Bronchial epithelial cell (primary cell): ENCODE results near the gene ATL1. TPM values are rescaled to one million over a fixed set of nuclear protein-coding genes. Genes with fewer than 3 reads are reported as not detected.
A peak's percentile ranks its signal among the peaks of the same experiment; 100 is the strongest.

Experiments
- DNase-seq: peaks from one replicate; pipeline ENCODE4 v3.0.0-alpha.2; 2010; ENCODE audit warnings: low read depth
- FAIRE-seq: peaks from 2 replicates; lab custom pipeline; 2011; peaks lifted over from hg19 to GRCh38; lab: Jason Lieb, UNC
- H3K27me3 ChIP-seq: 2 replicates; pipeline ENCODE4 v1.5.1; 2011; ENCODE audit warnings: low read length; ENCODE audit not compliant: control insufficient read depth, insufficient read depth
- H3K36me3 ChIP-seq: 2 replicates; pipeline ENCODE4 v1.5.1; 2011; ENCODE audit warnings: low read length; ENCODE audit not compliant: control insufficient read depth, insufficient read depth
- H3K4me3 ChIP-seq: 2 replicates; pipeline ENCODE4 v1.5.1; 2011; ENCODE audit warnings: mild to moderate bottlenecking, low read depth, low read length, control low read depth
- total RNA-seq: library from RNA; depleted of rRNA; stranded (reverse); fragments of >200 nt; gene quantifications from 2 replicates; pipeline ENCODE4 v1.2.1, GENCODE V29; 2014
- TF ChIP-seq, protein P1 (sequence below): IDR thresholded peaks from 2 replicates; pipeline ENCODE4 v1.5.1; 2011; ENCODE audit warnings: mild to moderate bottlenecking, moderate library complexity, low read length, control low read depth, inconsistent platforms; ENCODE audit not compliant: insufficient read depth, severe bottlenecking

ATL1 gene
- total RNA-seq, 1 donor from 2014 or later, result 0.79 TPM

- Histone ChIP-seq H3K36me3 (no peaks in the 10 kb centered on the region), H3K4me3 (no peak overlapping the region), H3K27me3 (no peaks in the 10 kb centered on the region)
- FAIRE-seq, result no peak
- TF ChIP-seq, protein P1, sequence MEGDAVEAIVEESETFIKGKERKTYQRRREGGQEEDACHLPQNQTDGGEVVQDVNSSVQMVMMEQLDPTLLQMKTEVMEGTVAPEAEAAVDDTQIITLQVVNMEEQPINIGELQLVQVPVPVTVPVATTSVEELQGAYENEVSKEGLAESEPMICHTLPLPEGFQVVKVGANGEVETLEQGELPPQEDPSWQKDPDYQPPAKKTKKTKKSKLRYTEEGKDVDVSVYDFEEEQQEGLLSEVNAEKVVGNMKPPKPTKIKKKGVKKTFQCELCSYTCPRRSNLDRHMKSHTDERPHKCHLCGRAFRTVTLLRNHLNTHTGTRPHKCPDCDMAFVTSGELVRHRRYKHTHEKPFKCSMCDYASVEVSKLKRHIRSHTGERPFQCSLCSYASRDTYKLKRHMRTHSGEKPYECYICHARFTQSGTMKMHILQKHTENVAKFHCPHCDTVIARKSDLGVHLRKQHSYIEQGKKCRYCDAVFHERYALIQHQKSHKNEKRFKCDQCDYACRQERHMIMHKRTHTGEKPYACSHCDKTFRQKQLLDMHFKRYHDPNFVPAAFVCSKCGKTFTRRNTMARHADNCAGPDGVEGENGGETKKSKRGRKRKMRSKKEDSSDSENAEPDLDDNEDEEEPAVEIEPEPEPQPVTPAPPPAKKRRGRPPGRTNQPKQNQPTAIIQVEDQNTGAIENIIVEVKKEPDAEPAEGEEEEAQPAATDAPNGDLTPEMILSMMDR, result no peak
- peak; percentile 11 for DNase-seq
Observed at GRCh38 chr14:50670196-50670865, 110.4 kb downstream of the ATL1 start.

DNA sequence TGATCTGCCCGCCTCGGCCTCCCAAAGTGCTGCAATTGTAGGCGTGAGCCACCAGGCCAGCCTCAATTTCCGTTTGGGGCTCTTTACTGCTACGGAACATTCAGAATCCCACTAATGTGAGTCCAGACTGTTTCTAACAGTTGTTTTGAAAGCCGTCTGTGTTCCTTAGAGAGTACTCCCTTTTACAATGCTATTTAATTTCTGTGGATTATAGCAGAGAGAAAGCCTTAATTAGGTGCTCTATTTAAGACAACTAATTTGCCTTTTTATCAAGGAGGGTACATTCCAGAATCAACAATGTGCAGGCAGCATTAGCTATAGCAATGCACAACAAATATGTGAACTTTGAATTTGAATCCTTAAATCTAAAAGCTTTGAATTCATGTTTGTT lies 110.9 kb downstream of the ATL1 start:
- DNase-seq (no peak), FAIRE-seq (no peak)
- no peaks in the 10 kb centered on the region for H3K27me3 ChIP-seq
- H3K4me3 ChIP-seq, result no peak overlapping the region
- H3K36me3 ChIP-seq, result no peaks in the 10 kb centered on the region
- TF ChIP-seq, protein P1, result no peak

GRCh38 chr14:50675597-50675996 lies 115.7 kb downstream of the ATL1 start:
- Histone ChIP-seq H3K4me3 (no peak overlapping the region), H3K36me3 (no peaks in the 10 kb centered on the region), H3K27me3 (no peaks in the 10 kb centered on the region)
- DNase-seq (peak; percentile 54), FAIRE-seq (no peak)
- TF ChIP-seq, protein P1, result no peak

GRCh38 chr14:50676814-50677516 lies 117.0 kb downstream of the ATL1 start:
- no peak for FAIRE-seq
- H3K36me3 ChIP-seq, result no peaks in the 10 kb centered on the region
- TF ChIP-seq, protein P1, result no peak
- H3K27me3 ChIP-seq, result no peaks in the 10 kb centered on the region
- H3K4me3 ChIP-seq, result no peak overlapping the region
- no peak for DNase-seq

DNA sequence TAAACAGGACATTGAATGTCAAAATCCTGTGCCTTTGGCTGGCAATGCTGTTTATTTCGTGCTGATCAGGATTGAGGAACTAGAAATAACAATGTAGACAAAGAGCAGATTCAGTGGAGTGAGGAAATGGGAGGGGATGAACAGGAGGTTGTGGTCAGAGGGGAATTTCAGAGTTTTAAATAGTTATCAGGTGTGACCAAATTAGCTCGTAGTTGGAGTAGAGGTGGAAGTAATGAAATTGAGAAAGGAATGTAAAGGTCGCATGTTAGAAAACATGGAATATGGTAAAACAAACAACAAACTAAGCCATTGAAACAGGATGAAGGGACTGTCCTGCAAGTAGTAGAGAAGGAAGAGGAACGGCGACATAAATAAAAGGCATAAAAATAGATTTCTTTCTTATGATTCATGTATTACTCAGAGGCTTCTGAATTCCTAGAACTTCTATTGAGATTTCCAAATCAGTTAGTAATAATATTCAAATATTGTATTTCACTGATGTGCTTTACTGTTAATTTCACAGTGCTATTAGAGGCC lies 117.7 kb downstream of the ATL1 start:
- FAIRE-seq, result no peak
- TF ChIP-seq, protein P1, result no peak

More for the DNA sequence above, 117.7 kb downstream of the ATL1 start:
- DNase-seq, result peak; percentile 90
- Histone ChIP-seq H3K27me3 (no peaks in the 10 kb centered on the region), H3K36me3 (no peaks in the 10 kb centered on the region), H3K4me3 (no peak overlapping the region)
